CD4-positive, alpha-beta T cell treated with Interleukin-17A for 1 hour (primary cell): ENCODE data around the gene CCDC8.
"Not testable (repeated sequence)": the region's sequence is repeated elsewhere in the genome, so short reads cannot be mapped to it uniquely, and the experiment has no call there.

ENCODE experiments used
- DNase-seq: peaks from one replicate; pipeline ENCODE4 v3.0.0-alpha.2; 2020

The CCDC8 gene

GRCh38 chr19:46413262-46414031 lies at the start of gene CCDC8:
TSS of gene CCDC8 (minus strand) at chr19:46413564. CDS start at chr19:46412810, 754 bp downstream.
- DNase-seq, result no peak

GRCh38 chr19:46461537-46461936 lies 48.2 kb upstream of the CCDC8 start:
- DNase-seq, result no peak

GRCh38 chr19:46460981-46461380 lies 47.6 kb upstream of the CCDC8 start:
- DNase-seq, result no peak

- DNase-seq, result no peak
Observed at GRCh38 chr19:46460055-46460454, 46.7 kb upstream of the CCDC8 start.

- DNase-seq, result no peak
Observed at GRCh38 chr19:46456930-46457329, 43.6 kb upstream of the CCDC8 start.

GRCh38 chr19:46454244-46454643 lies 40.9 kb upstream of the CCDC8 start:
- no peak for DNase-seq

- no peak for DNase-seq
Observed at GRCh38 chr19:46453661-46454060, 40.3 kb upstream of the CCDC8 start.

GRCh38 chr19:46452186-46452585 lies 38.8 kb upstream of the CCDC8 start:
- no peak for DNase-seq

GRCh38 chr19:46451352-46451751 lies 38.0 kb upstream of the CCDC8 start:
- DNase-seq, result no peak

- no peak for DNase-seq
Observed at GRCh38 chr19:46450737-46451136, 37.4 kb upstream of the CCDC8 start.

GRCh38 chr19:46449228-46449627 lies 35.9 kb upstream of the CCDC8 start:
- DNase-seq, result no peak

- DNase-seq, result no peak
Observed at GRCh38 chr19:46448601-46449000, 35.2 kb upstream of the CCDC8 start.

GRCh38 chr19:46447824-46448223 lies 34.5 kb upstream of the CCDC8 start:
- DNase-seq, result no peak

- no peak for DNase-seq
Observed at GRCh38 chr19:46447006-46447405, 33.6 kb upstream of the CCDC8 start.

- DNase-seq, result no peak
Observed at GRCh38 chr19:46446021-46446420, 32.7 kb upstream of the CCDC8 start.

- no peak for DNase-seq
Observed at GRCh38 chr19:46442808-46443450, 29.6 kb upstream of the CCDC8 start.

- no peak for DNase-seq
Observed at GRCh38 chr19:46441866-46442265, 28.5 kb upstream of the CCDC8 start.

GRCh38 chr19:46435689-46436088 lies 22.3 kb upstream of the CCDC8 start:
- not testable (repeated sequence) for DNase-seq

- no peak for DNase-seq
Observed at GRCh38 chr19:46435009-46435408, 21.6 kb upstream of the CCDC8 start.

- not testable (repeated sequence) for DNase-seq
Observed at GRCh38 chr19:46433470-46433869, 20.1 kb upstream of the CCDC8 start.

- DNase-seq, result no peak
Observed at GRCh38 chr19:46431824-46432223, 18.5 kb upstream of the CCDC8 start.

GRCh38 chr19:46429999-46430398 lies 16.6 kb upstream of the CCDC8 start:
- DNase-seq, result no peak

GRCh38 chr19:46428239-46429135 lies 15.1 kb upstream of the CCDC8 start, which contains the start of gene PNMA8C:
TSS of gene PNMA8C (minus strand) at chr19:46428936. CDS start at chr19:46428359, 577 bp downstream.
- peak; percentile 63 for DNase-seq
